HG02571 (cell line): ENCODE results near the gene HSD17B8.
"Not testable (repeated sequence)": the region's sequence is repeated elsewhere in the genome, so short reads cannot be mapped to it uniquely, and the experiment has no call there.

ENCODE experiments used
- ATAC-seq: cut with Tn5 transposase; IDR thresholded peaks from one replicate; pipeline ENCODE4 v1.9.1; 2021; ENCODE audit warnings: mild to moderate bottlenecking, moderate library complexity; ENCODE audit not compliant: unreplicated experiment

Gene HSD17B8

GRCh38 chr6:33205191-33206026 is 954 bp downstream of the HSD17B8 start:
- no peak for ATAC-seq

GRCh38 chr6:33206027-33206863 is 1.8 kb downstream of the HSD17B8 start:
- no peak for ATAC-seq

- no peak for ATAC-seq
Measured at GRCh38 chr6:33206864-33207551, 2.6 kb downstream of the HSD17B8 start.

GRCh38 chr6:33207552-33208090 is 3.2 kb downstream of the HSD17B8 start:
- no peak for ATAC-seq

GRCh38 chr6:33208091-33208967 is 3.9 kb downstream of the HSD17B8 start, which contains the start of gene RING1:
Gene RING1 (plus strand): TSS chr6:33208500. CDS start chr6:33208823, 323 bp downstream.
- ATAC-seq = peak; percentile 46

GRCh38 chr6:33209856-33210255 is 5.4 kb downstream of the HSD17B8 start:
- no peak for ATAC-seq

- no peak for ATAC-seq
Measured at GRCh38 chr6:33211136-33211535, 6.7 kb downstream of the HSD17B8 start.

- no peak for ATAC-seq
Measured at GRCh38 chr6:33211666-33212422, 7.4 kb downstream of the HSD17B8 start.

- no peak for ATAC-seq
Measured at GRCh38 chr6:33212857-33213165, 8.4 kb downstream of the HSD17B8 start.

- no peak for ATAC-seq
Measured at GRCh38 chr6:33213166-33213988, 8.9 kb downstream of the HSD17B8 start.

- no peak for ATAC-seq
Measured at GRCh38 chr6:33213989-33214335, 9.5 kb downstream of the HSD17B8 start.

GRCh38 chr6:33215271-33216116 is 11.0 kb downstream of the HSD17B8 start:
- no peak for ATAC-seq

- ATAC-seq = no peak
Measured at GRCh38 chr6:33216117-33216649, 11.7 kb downstream of the HSD17B8 start.

- no peak for ATAC-seq
Measured at GRCh38 chr6:33217246-33217645, 12.8 kb downstream of the HSD17B8 start.

GRCh38 chr6:33217681-33218080 is 13.2 kb downstream of the HSD17B8 start:
- ATAC-seq = no peak

- ATAC-seq = not testable (repeated sequence)
Measured at GRCh38 chr6:33226503-33227120, 22.2 kb downstream of the HSD17B8 start.

GRCh38 chr6:33235221-33235634 is 30.8 kb downstream of the HSD17B8 start:
- ATAC-seq = no peak
